Heart left ventricle (tissue), 16 donors: ENCODE results near the gene HBG2. TPM values are rescaled to one million over a fixed set of nuclear protein-coding genes. Genes with fewer than 3 reads are reported as not detected.

ENCODE experiments used
- ATAC-seq, 4 donors: fragments of 200-7000 bp; cut with Tn5 transposase; one replicate each; pipeline ENCODE4 v1.9.1; 2020 to 2022; ENCODE audit warnings: moderate library complexity in 4 of 4, mild to moderate bottlenecking in 3 of 4, moderate number of reproducible peaks in 1 of 4
- DNase-seq, 5 donors: peaks; one replicate each; pipeline ENCODE4 v3.0.0-alpha.2; 2020
- H3K27ac ChIP-seq, 12 donors: fragments of 200-600 bp; sonication (generic) in 4 of 12; one replicate each; pipeline versions ENCODE4 v1.5.0 to v1.8.0; 2016 to 2022; ENCODE audit warnings: mild to moderate bottlenecking in 2 of 12
- H3K27me3 ChIP-seq, 9 donors: fragments of 200-600 bp; sonication (generic) in 2 of 9; one replicate each; pipeline versions ENCODE4 v1.5.1 to v1.8.0; 2016 to 2022; ENCODE audit warnings: mild to moderate bottlenecking in 3 of 9
- H3K36me3 ChIP-seq, 9 donors: fragments of 200-600 bp; sonication (generic) in 2 of 9; one replicate each; pipeline versions ENCODE4 v1.5.0 to v1.8.0; 2018 to 2022; ENCODE audit warnings: mild to moderate bottlenecking in 2 of 9
- H3K4me1 ChIP-seq, 12 donors: fragments of 200-600 bp; sonication (generic) in 4 of 12; one replicate each; pipeline versions ENCODE4 v1.5.0 to v1.8.0; 2016 to 2022; ENCODE audit warnings: mild to moderate bottlenecking in 3 of 12
- H3K4me3 ChIP-seq, 12 donors: fragments of 200-600 bp; sonication (generic) in 4 of 12; one replicate each; pipeline versions ENCODE4 v1.5.0 to v1.8.0; 2017 to 2022; ENCODE audit warnings: mild to moderate bottlenecking in 9 of 12, moderate library complexity in 4 of 12
- H3K9me3 ChIP-seq, 12 donors: fragments of 200-600 bp; sonication (generic) in 4 of 12; one replicate each; pipeline versions ENCODE4 v1.5.0 to v1.8.0; 2016 to 2022; ENCODE audit warnings: mild to moderate bottlenecking in 1 of 12
- CTCF ChIP-seq, 12 donors: fragments of 200-600 bp; sonication (generic) in 4 of 12; IDR thresholded peaks; one replicate each; pipeline versions ENCODE4 v1.5.0 to v1.8.0; 2018 to 2022; ENCODE audit warnings: antibody characterized with exemption in 12 of 12, mild to moderate bottlenecking in 5 of 12
- POLR2A ChIP-seq, 2 donors: fragments of 450-650 bp; IDR thresholded peaks; one replicate each; pipeline ENCODE4 v1.6.1; 2017; ENCODE audit warnings: antibody characterized with exemption in 2 of 2, mild to moderate bottlenecking in 2 of 2, moderate library complexity in 2 of 2
- WGBS, 4 donors: extraction: QIAGEN DNeasy Blood & Tissue Kit in 2 of 4; methylation state at CpG; one replicate each; pipeline versions ENCODE4 v1.1.5 to v1.1.7; 2013 to 2018; 5-methylcytosine and 5-hydroxymethylcytosine counted together
- intact Hi-C, 10 donors: fragments of 100-400 bp; cut with DNase I; formaldehyde crosslinking; loops; one replicate each; pipeline versions ENCODE4 v1.11.1 to v1.14.2; 2022
- polyA plus RNA-seq, 2 donors: library from polyadenylated mRNA; stranded (reverse); fragments of 200-250 nt; gene quantifications; one replicate each; pipeline ENCODE4 v1.2.3, GENCODE V29; 2013
- total RNA-seq, 9 donors: library from RNA; depleted of rRNA in 2 of 9; stranded (reverse); fragments of >200 nt in 2 of 9; fragmentation: NEBNext Ultra II Directional in 3 of 9; extraction: Animal tissue kit (Norgen Biotek cat#: 25700) in 3 of 9; gene quantifications; one replicate each; pipeline versions ENCODE4 v1.1.0 to v1.2.4, GENCODE V29; 2016 to 2023
- donor health status: ischemic (EF 13 %, LVEDD 7.1; RV severe dilation, severe dysfunction).
- donor health status: healthy with polysubstance abuse.
- donor health status: DM: no; HTN: yes; CAD: no.
- donor health status: DM: no; HTN: no; CAD: no.
- donor health status: ischemic (EF 25% LVEDD 6.9; RV normal size, moderate dysfunction).
- donor health status: ischemic (EF 25% LVEDD 5.7; RV mildly dilated, moderate dysfunction).
- donor health status: healthy.
- donor health status: DM: yes; HTN: yes; CAD: no.
- donor health status: ischemic (EF 35%, LVEDD 5.7; RV mildly dilated, moderate dysfunction).
- donor health status: nonischemic (EF 11% LVEDD 7.7; RV severe dilation, severe dysfunction).
- donor health status: DM: yes; HTN: yes; CAD: no.
- donor health status: PGD.
- donor health status: ischemic (EF 29% LVEDD 5.4; RV normal size, mild dysfunction).
- donor health status: nonischemic (EF 23%, LVEDD 6.1; RV moderate dilation, normal function).

Gene HBG2
- total and polyA plus RNA-seq, 11 donors, result 0.72 to 2.0 (median 1.9) TPM; not detected in 8

DNA sequence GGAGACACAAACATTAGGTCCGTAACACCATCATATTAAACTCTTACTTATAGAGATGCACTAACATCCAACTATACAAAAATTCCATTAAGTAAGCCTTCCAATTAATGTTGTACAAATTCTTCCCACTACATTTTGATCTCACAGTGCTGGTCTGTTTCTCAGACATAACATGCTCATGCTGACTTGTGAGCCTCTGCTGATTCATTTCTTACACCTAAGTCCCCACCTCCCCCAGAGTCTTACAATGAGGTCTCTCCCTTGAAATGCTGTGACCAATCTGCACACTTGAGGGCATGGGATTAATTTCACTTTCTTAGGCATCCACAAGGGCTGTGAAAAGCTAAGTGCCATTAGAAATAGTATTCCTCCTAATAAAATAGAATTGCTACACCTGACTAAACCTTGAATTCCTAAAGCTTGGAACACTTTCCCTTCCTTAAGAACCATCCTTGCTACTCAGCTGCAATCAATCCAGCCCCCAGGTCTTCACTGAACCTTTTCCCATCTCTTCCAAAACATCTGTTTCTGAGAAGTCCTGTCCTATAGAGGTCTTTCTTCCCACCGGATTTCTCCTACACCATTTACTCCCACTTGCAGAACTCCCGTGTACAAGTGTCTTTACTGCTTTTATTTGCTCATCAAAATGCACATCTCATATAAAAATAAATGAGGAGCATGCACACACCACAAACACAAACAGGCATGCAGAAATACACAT, 6.9 kb downstream of the HBG2 start:
- 75 to 82% (median 78%) methylated on average over 3 of the region's 3 CpGs for WGBS, 4 donors
- Histone ChIP-seq H3K4me3 (no peak overlapping the region), H3K4me1 (no peaks in the 10 kb centered on the region), H3K9me3 (no peaks in the 10 kb centered on the region), H3K27me3 (no peaks in the 10 kb centered on the region), H3K36me3 (no peaks in the 10 kb centered on the region), H3K27ac (no peak overlapping the region)
- DNase-seq (no peak), ATAC-seq (no peak)
- TF ChIP-seq POLR2A (IDR thresholded peaks at IDR 0.05) (no peak), CTCF (IDR thresholded peaks at IDR 0.05) (no peak)
- intact Hi-C loops, result no loop called here

GRCh38 chr11:5246772-5247471, 7.7 kb downstream of the HBG2 start:
- 64 to 70% (median 68%) methylated on average over 6 of the region's 6 CpGs for WGBS, 4 donors
- DNase-seq (no peak), ATAC-seq (no peak)
- Histone ChIP-seq H3K27me3 (no peaks in the 10 kb centered on the region), H3K36me3 (no peaks in the 10 kb centered on the region), H3K4me1 (no peaks in the 10 kb centered on the region), H3K4me3 (no peak overlapping the region), H3K9me3 (no peaks in the 10 kb centered on the region), H3K27ac (no peak overlapping the region)
- intact Hi-C loops, result no loop called here
- no peak for TF ChIP-seq CTCF (IDR thresholded peaks at IDR 0.05)
- TF ChIP-seq POLR2A (IDR thresholded peaks at IDR 0.05), result no peak

- no peaks in the 10 kb centered on the region for H3K4me1 ChIP-seq
- no peak for DNase-seq
- H3K36me3 ChIP-seq, result no peaks in the 10 kb centered on the region
- no peak for ATAC-seq
- TF ChIP-seq CTCF (IDR thresholded peaks at IDR 0.05), result no peak
- TF ChIP-seq POLR2A (IDR thresholded peaks at IDR 0.05), result no peak
- intact Hi-C loops, result no loop called here
- no peak overlapping the region for H3K4me3 ChIP-seq
- no peaks in the 10 kb centered on the region for H3K9me3 ChIP-seq
- no peak overlapping the region for H3K27ac ChIP-seq
- H3K27me3 ChIP-seq, result no peaks in the 10 kb centered on the region
- WGBS, 4 donors, result 64 to 79% (median 75%) methylated on average over 2 of the region's 2 CpGs
Observed at GRCh38 chr11:5245155-5245554, 9.4 kb downstream of the HBG2 start.

- 80 to 83% (median 82%) methylated on average over 4 of the region's 4 CpGs for WGBS, 4 donors
- H3K27me3 ChIP-seq, result no peaks in the 10 kb centered on the region
- ATAC-seq, result no peak
Observed at GRCh38 chr11:5243816-5244180, 10.8 kb downstream of the HBG2 start.

More at GRCh38 chr11:5243816-5244180, 10.8 kb downstream of the HBG2 start:
- H3K27ac ChIP-seq, result no peak overlapping the region
- no peaks in the 10 kb centered on the region for H3K9me3 ChIP-seq
- H3K4me3 ChIP-seq, result no peak overlapping the region
- intact Hi-C loops, result no loop called here
- no peaks in the 10 kb centered on the region for H3K4me1 ChIP-seq
- H3K36me3 ChIP-seq, result no peaks in the 10 kb centered on the region
- no peak for TF ChIP-seq POLR2A (IDR thresholded peaks at IDR 0.05)
- no peak for TF ChIP-seq CTCF (IDR thresholded peaks at IDR 0.05)
- DNase-seq, result no peak
